Keratinocyte (primary cell): ENCODE results near the gene LANCL3.

Experiments
- CTCF ChIP-seq, 3 experiments: IDR thresholded peaks in 1 of 3; conservative IDR thresholded peaks in 1 of 3; optimal IDR thresholded peaks in 1 of 3; 2 replicates in 2 of 3; 3 replicates in 1 of 3; pipeline versions ENCODE3 to v1.5.1; 2011; ENCODE audit warnings: low read length in 3 of 3, mild to moderate bottlenecking in 3 of 3, moderate library complexity in 2 of 3, control low read depth in 1 of 3, inconsistent platforms in 1 of 3; ENCODE audit not compliant: insufficient read depth in 2 of 3; ENCODE audit errors: extremely low read depth in 1 of 3
- EZH2 ChIP-seq: IDR thresholded peaks from one replicate; pipeline ENCODE4 v1.6.1; 2012; ENCODE audit warnings: inconsistent platforms, mild to moderate bottlenecking, low read length, moderate library complexity

GRCh38 chrX:37672563-37672962 lies 101.1 kb downstream of the LANCL3 start:
- TF ChIP-seq CTCF (optimal IDR thresholded peaks at IDR 0.05 in 1 of 3, IDR thresholded peaks at IDR 0.05 in 1 of 3, conservative IDR thresholded peaks at IDR 0.05 in 1 of 3; ENCODE audit: extremely low read depth in 1 of 3, insufficient read depth in 2 of 3, low read length in 3 of 3) (no peak), EZH2 (no peak)
